Thyroid gland (tissue), 4 donors: ENCODE measurements around the gene HIVEP2. TPM values are rescaled to one million over a fixed set of nuclear protein-coding genes. Genes with fewer than 3 reads are reported as not detected.

ENCODE experiments used
- DNase-seq, 2 donors: peaks; one replicate each; pipeline ENCODE4 v3.0.0-alpha.2; 2019
- H3K27ac ChIP-seq, 3 donors: fragments of 200-600 bp; sonication (generic); 1 replicate in 2 of 3; 2 replicates in 1 of 3; pipeline ENCODE4 v1.5.1; 2016 to 2019; ENCODE audit warnings: mild to moderate bottlenecking in 1 of 3, moderate library complexity in 1 of 3
- H3K27me3 ChIP-seq: fragments of 200-600 bp; sonication (generic); one replicate; pipeline ENCODE4 v1.5.1; 2019
- H3K36me3 ChIP-seq, 2 donors: fragments of 200-600 bp; sonication (generic); one replicate each; pipeline ENCODE4 v1.5.1; 2016 to 2019
- H3K4me1 ChIP-seq, 2 donors: fragments of 200-600 bp; sonication (generic); one replicate each; pipeline ENCODE4 v1.5.1; 2017 to 2019
- H3K4me3 ChIP-seq, 3 donors: fragments of 200-600 bp; sonication (generic); replicated peaks in 1 of 3; 1 replicate in 2 of 3; 2 replicates in 1 of 3; pipeline ENCODE4 v1.5.1; 2016; ENCODE audit warnings: mild to moderate bottlenecking in 1 of 3
- H3K9me3 ChIP-seq: fragments of 200-600 bp; sonication (generic); one replicate; pipeline ENCODE4 v1.5.1; 2017
- POLR2A ChIP-seq, 2 donors: fragments of 450-650 bp; IDR thresholded peaks; one replicate each; pipeline ENCODE4 v1.6.1; 2017; ENCODE audit warnings: antibody characterized with exemption in 2 of 2, mild to moderate bottlenecking in 2 of 2, moderate library complexity in 1 of 2
- WGBS, 2 donors: methylation state at CpG; one replicate each; pipeline ENCODE4 v1.1.5; 2017; 5-methylcytosine and 5-hydroxymethylcytosine counted together
- intact Hi-C: fragments of 100-400 bp; cut with DNase I; formaldehyde crosslinking; loops from one replicate; pipeline ENCODE4 v1.15.1; 2023
- total RNA-seq, 4 donors: library from RNA; depleted of rRNA; stranded (reverse); fragments of >200 nt; gene quantifications; one replicate each; pipeline ENCODE4 v1.2.3, GENCODE V29; 2016
- TF ChIP-seq, protein P1 (sequence below), 6 experiments: fragments of 200-600 bp in 3 of 6; fragments of 450-650 bp in 3 of 6; sonication (generic) in 3 of 6; IDR thresholded peaks; one replicate each; pipeline ENCODE4 v1.5.1; 2016 to 2019; ENCODE audit warnings: antibody characterized with exemption in 6 of 6, mild to moderate bottlenecking in 2 of 6, inconsistent platforms in 1 of 6, moderate library complexity in 1 of 6

HIVEP2 gene
- total RNA-seq, 4 donors from 2014 or later = 23.3 to 41.8 (median 26.4) TPM

DNA sequence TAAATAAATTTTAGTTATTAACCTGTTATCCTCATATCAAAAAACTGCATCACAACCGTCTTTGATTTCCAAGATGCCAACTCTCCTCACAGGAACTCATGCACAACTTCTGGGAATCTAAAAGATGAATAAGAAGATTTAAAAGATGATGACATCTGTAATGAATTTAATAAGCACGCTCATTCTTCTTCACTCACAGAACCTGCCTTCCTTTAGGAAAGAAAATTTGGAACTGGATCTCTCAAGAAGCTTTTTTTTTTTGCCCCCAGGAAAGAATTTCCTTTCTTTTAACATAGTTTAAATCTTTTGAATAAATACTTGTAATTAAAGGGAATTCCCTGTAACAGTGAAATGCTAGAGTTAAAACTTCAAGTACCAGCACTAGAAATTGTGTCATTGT is 161.5 kb downstream of the HIVEP2 start:
- Histone ChIP-seq H3K27me3 (no peaks in the 10 kb centered on the region), H3K27ac (no peak overlapping the region)
- 96% methylated on average over 2 of the region's 2 CpGs for WGBS, 2 donors

DNA sequence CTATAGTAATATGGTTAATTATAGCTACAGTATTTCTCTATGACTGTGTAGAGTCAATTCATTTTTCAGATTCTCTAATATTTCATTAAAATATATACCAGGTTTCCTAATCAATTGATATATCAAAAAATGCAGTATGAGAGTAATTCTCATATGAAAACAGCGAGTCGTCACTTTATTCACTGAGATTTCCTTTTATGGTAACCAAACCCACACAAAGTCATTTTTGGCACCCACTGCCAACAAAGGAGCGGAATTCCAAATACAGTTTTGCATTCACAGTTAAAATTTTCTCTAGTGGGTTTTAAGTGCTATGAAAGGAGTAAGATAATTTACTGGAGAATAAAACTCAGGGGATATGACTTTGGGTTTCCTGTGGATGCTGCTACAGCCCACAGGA is 163.8 kb downstream of the HIVEP2 start:
- peaks cover 0 to 7% of the 10 kb centered on the region in 2 donors for H3K4me1 ChIP-seq
- 84 to 90% methylated on average over 3 of the region's 3 CpGs for WGBS, 2 donors

More for the DNA sequence above, 161.5 kb downstream of the HIVEP2 start:
- Histone ChIP-seq H3K4me1 (peaks cover 0 to 7% of the 10 kb centered on the region in 2 donors), H3K36me3 (no peaks in the 10 kb centered on the region), H3K4me3 (no peak overlapping the region), H3K9me3 (no peaks in the 10 kb centered on the region)
- no peak for TF ChIP-seq POLR2A (IDR thresholded peaks at IDR 0.05)
- TF ChIP-seq, protein P1, sequence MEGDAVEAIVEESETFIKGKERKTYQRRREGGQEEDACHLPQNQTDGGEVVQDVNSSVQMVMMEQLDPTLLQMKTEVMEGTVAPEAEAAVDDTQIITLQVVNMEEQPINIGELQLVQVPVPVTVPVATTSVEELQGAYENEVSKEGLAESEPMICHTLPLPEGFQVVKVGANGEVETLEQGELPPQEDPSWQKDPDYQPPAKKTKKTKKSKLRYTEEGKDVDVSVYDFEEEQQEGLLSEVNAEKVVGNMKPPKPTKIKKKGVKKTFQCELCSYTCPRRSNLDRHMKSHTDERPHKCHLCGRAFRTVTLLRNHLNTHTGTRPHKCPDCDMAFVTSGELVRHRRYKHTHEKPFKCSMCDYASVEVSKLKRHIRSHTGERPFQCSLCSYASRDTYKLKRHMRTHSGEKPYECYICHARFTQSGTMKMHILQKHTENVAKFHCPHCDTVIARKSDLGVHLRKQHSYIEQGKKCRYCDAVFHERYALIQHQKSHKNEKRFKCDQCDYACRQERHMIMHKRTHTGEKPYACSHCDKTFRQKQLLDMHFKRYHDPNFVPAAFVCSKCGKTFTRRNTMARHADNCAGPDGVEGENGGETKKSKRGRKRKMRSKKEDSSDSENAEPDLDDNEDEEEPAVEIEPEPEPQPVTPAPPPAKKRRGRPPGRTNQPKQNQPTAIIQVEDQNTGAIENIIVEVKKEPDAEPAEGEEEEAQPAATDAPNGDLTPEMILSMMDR (IDR thresholded peaks at IDR 0.05) = no peak
- intact Hi-C loops = no loop called here
- no peak for DNase-seq

DNA sequence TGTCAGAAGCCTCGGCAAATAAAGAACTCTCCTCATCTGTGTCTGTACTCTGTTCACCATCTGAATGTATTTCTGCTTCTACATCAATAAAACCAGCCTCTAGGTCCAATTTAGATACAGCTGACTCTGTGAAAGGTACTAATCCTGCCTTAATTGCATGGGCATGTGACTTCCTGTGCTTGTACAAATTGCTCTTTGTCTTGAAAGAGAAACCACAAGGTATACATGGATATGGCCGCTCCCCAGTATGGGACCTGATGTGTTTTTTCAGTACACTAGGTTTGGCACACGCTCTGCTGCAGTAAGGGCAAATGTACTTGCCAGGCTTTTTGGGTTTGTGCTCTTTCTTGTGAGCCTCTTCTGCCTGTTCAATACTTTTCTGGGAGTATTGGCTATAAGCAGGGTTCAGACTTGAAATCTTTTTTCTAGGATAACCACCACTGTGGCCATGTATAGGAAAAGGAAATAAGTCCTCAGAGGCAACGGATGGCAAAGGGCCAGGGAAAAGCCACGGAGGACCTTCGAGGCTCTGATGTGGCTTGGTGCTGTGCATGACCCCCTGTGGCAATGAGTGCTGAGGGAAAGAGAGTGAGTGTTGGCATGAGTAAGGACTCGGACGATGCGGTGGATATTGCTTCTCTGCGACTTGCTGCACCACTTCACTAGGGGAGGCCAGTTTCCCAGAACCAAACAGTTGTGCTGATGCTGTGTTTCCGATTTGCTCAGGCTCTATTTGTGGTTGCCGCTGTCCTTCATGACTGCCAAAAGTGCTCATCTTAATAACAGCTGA is 170.9 kb downstream of the HIVEP2 start:
- 89 to 94% methylated on average over 12 of the region's 12 CpGs for WGBS, 2 donors
- Histone ChIP-seq H3K4me1 (no peaks in the 10 kb centered on the region), H3K4me3 (no peak overlapping the region), H3K27me3 (no peaks in the 10 kb centered on the region), H3K9me3 (no peaks in the 10 kb centered on the region), H3K27ac (no peak overlapping the region), H3K36me3 (peaks cover 12 to 23% of the 10 kb centered on the region in 2 donors)
- intact Hi-C loops = no loop called here
- DNase-seq = no peak
- no peak for TF ChIP-seq POLR2A (IDR thresholded peaks at IDR 0.05)
- TF ChIP-seq, protein P1 (IDR thresholded peaks at IDR 0.05) = no peak

More for the DNA sequence above, 163.8 kb downstream of the HIVEP2 start:
- DNase-seq = no peak
- TF ChIP-seq, protein P1 (IDR thresholded peaks at IDR 0.05) = no peak
- no peak for TF ChIP-seq POLR2A (IDR thresholded peaks at IDR 0.05)
- no peaks in the 10 kb centered on the region for H3K36me3 ChIP-seq
- no peak overlapping the region for H3K27ac ChIP-seq
- H3K4me3 ChIP-seq = no peak overlapping the region
- no peaks in the 10 kb centered on the region for H3K27me3 ChIP-seq
- intact Hi-C loops = no loop called here
- H3K9me3 ChIP-seq = no peaks in the 10 kb centered on the region

DNA sequence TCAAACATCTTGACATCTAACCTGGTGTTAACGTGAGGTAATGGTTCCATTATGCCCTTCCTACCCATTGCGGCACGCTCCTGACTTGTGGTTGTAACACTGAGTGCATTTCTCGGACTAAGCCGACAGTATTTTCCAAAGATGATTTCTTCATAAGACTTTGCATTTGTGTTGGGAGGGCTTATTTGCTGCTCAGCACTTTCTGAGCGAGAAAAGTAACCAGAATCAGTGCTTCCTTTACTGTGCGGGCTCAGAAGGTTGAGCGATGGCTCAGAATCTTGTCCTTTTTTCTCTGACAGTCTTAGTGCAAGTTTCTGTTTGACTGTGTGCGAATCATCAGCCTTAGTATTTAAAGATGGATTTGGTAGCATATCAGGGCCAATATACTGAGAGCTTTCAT is 171.7 kb downstream of the HIVEP2 start:
- intact Hi-C loops = no loop called here
- H3K36me3 ChIP-seq = peaks cover 12 to 23% of the 10 kb centered on the region in 2 donors
- TF ChIP-seq, protein P1 (IDR thresholded peaks at IDR 0.05) = no peak
- no peak for TF ChIP-seq POLR2A (IDR thresholded peaks at IDR 0.05)

DNA sequence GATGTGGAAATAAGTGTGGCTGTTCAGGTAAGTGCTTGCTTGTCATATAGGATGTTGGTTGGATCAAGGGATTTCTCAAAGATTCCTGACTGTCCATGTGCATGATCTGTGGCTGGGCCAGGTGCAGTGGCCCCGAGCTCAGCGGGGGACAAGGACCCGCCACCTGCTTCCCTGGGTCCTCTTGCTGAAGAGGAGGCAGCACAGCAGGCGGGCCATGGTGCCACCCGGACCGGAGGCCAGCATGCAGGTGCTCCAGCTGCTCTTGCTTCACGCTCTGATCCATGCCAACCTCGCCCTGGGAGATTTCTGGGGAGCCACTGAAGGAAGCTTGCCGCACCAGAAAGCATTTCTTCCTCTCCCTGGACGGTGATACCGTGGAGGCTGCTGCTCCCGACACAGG is 173.8 kb downstream of the HIVEP2 start:
- intact Hi-C loops = no loop called here
- H3K4me3 ChIP-seq = no peak overlapping the region
- no peaks in the 10 kb centered on the region for H3K27me3 ChIP-seq
- H3K4me1 ChIP-seq = no peaks in the 10 kb centered on the region
- H3K27ac ChIP-seq = no peak overlapping the region
- no peaks in the 10 kb centered on the region for H3K9me3 ChIP-seq
- TF ChIP-seq, protein P1 (IDR thresholded peaks at IDR 0.05) = no peak
- TF ChIP-seq POLR2A (IDR thresholded peaks at IDR 0.05) = no peak
- DNase-seq = no peak
- WGBS, 2 donors = 96 to 99% methylated on average over 12 of the region's 12 CpGs
- peaks cover 12 to 23% of the 10 kb centered on the region in 2 donors for H3K36me3 ChIP-seq

More for the DNA sequence above, 171.7 kb downstream of the HIVEP2 start:
- Histone ChIP-seq H3K4me3 (no peak overlapping the region), H3K27me3 (no peaks in the 10 kb centered on the region), H3K4me1 (no peaks in the 10 kb centered on the region), H3K27ac (no peak overlapping the region), H3K9me3 (no peaks in the 10 kb centered on the region)
- DNase-seq = no peak
- 96 to 98% methylated on average over 9 of the region's 9 CpGs for WGBS, 2 donors
